Measurements from ENCODE around the gene CCDC187. TPM values are rescaled to one million over a fixed set of nuclear protein-coding genes. Genes with fewer than 3 reads are reported as not detected.

CCDC187 gene
- total RNA-seq, 1 experiment from 2014 or later = 2.7 TPM

GRCh38 chr9:136305804-136306203 lies 1.9 kb upstream of the CCDC187 start:
- CTCF ChIA-PET = no interaction called here
- Histone ChIP-seq H3K4me2 (no peak overlapping the region), H3K36me3 (ENCODE audit: low read depth) (no peaks in the 10 kb centered on the region), H3K4me1 (replicated peaks; ENCODE audit: insufficient read depth) (no peaks in the 10 kb centered on the region), H3K9me3 (ENCODE audit: insufficient read depth, low read depth) (no peaks in the 10 kb centered on the region), H3K9me2 (ENCODE audit: insufficient read depth) (no peaks in the 10 kb centered on the region), H3K79me2 (ENCODE audit: low read depth) (no peaks in the 10 kb centered on the region), H4K20me1 (ENCODE audit: insufficient read depth) (no peaks in the 10 kb centered on the region), H3F3A (ENCODE audit: insufficient read depth, low read depth) (peaks cover 27% of the 10 kb centered on the region), H2AFZ (no peak overlapping the region), H3K4me3 (no peak overlapping the region), H3K27ac (no peak overlapping the region), H3K27me3 (ENCODE audit: insufficient read depth, low read depth) (no peaks in the 10 kb centered on the region)
- no peak for TF ChIP-seq CTCF (conservative IDR thresholded peaks at IDR 0.05)
- TF ChIP-seq EZH2 (IDR thresholded peaks at IDR 0.05; ENCODE audit: low read depth) = no peak
- BruUV-seq (replicated peaks) = no TSS peak
- intact Hi-C loops (cut with micrococcal nuclease; ENCODE audit: unreplicated experiment) = no loop called here
- no peak for DNase-seq
- POLR2A ChIA-PET (ENCODE audit: unreplicated experiment) = no interaction called here

- no peak overlapping the region for H3K4me2 ChIP-seq
- H3K4me3 ChIP-seq = no peak overlapping the region
- no peak for TF ChIP-seq CTCF (conservative IDR thresholded peaks at IDR 0.05)
- TF ChIP-seq EZH2 (IDR thresholded peaks at IDR 0.05; ENCODE audit: low read depth) = no peak
- H3K27ac ChIP-seq = no peak overlapping the region
- no peaks in the 10 kb centered on the region for H3K27me3 ChIP-seq (ENCODE audit: insufficient read depth, low read depth)
- H3K36me3 ChIP-seq (ENCODE audit: low read depth) = no peaks in the 10 kb centered on the region
- H3F3A ChIP-seq (ENCODE audit: insufficient read depth, low read depth) = peaks cover 26% of the 10 kb centered on the region
- no peaks in the 10 kb centered on the region for H3K9me2 ChIP-seq (ENCODE audit: insufficient read depth)
- no peaks in the 10 kb centered on the region for H3K4me1 ChIP-seq (replicated peaks; ENCODE audit: insufficient read depth)
- DNase-seq = no peak
- CTCF ChIA-PET = no interaction called here
- intact Hi-C loops (cut with micrococcal nuclease; ENCODE audit: unreplicated experiment) = no loop called here
- no TSS peak for BruUV-seq (replicated peaks)
- no peaks in the 10 kb centered on the region for H4K20me1 ChIP-seq (ENCODE audit: insufficient read depth)
- no peaks in the 10 kb centered on the region for H3K79me2 ChIP-seq (ENCODE audit: low read depth)
- H3K9me3 ChIP-seq (ENCODE audit: insufficient read depth, low read depth) = no peaks in the 10 kb centered on the region
- no peak overlapping the region for H2AFZ ChIP-seq
- POLR2A ChIA-PET (ENCODE audit: unreplicated experiment) = no interaction called here
Measured at GRCh38 chr9:136304981-136305380, 1.1 kb upstream of the CCDC187 start.

GRCh38 chr9:136304456-136304855 lies 562 bp upstream of the CCDC187 start:
- Histone ChIP-seq H3K27me3 (ENCODE audit: insufficient read depth, low read depth) (no peaks in the 10 kb centered on the region), H3K4me2 (no peak overlapping the region), H4K20me1 (ENCODE audit: insufficient read depth) (no peaks in the 10 kb centered on the region), H2AFZ (no peak overlapping the region), H3K9me3 (ENCODE audit: insufficient read depth, low read depth) (no peaks in the 10 kb centered on the region), H3K79me2 (ENCODE audit: low read depth) (no peaks in the 10 kb centered on the region), H3K27ac (no peak overlapping the region), H3K4me3 (no peak overlapping the region), H3F3A (ENCODE audit: insufficient read depth, low read depth) (peaks cover 22% of the 10 kb centered on the region), H3K4me1 (replicated peaks; ENCODE audit: insufficient read depth) (no peaks in the 10 kb centered on the region), H3K36me3 (ENCODE audit: low read depth) (no peaks in the 10 kb centered on the region), H3K9me2 (ENCODE audit: insufficient read depth) (no peaks in the 10 kb centered on the region)
- DNase-seq = no peak
- ChIA-PET POLR2A (ENCODE audit: unreplicated experiment) (no interaction called here), CTCF (no interaction called here)
- intact Hi-C loops (cut with micrococcal nuclease; ENCODE audit: unreplicated experiment) = no loop called here
- no TSS peak for BruUV-seq (replicated peaks)
- TF ChIP-seq CTCF (conservative IDR thresholded peaks at IDR 0.05) (no peak), EZH2 (IDR thresholded peaks at IDR 0.05; ENCODE audit: low read depth) (no peak)
